Measurements from ENCODE around the gene LTBP1.
A peak's percentile ranks its signal among the peaks of the same experiment; 100 is the strongest.

LTBP1 gene

DNA sequence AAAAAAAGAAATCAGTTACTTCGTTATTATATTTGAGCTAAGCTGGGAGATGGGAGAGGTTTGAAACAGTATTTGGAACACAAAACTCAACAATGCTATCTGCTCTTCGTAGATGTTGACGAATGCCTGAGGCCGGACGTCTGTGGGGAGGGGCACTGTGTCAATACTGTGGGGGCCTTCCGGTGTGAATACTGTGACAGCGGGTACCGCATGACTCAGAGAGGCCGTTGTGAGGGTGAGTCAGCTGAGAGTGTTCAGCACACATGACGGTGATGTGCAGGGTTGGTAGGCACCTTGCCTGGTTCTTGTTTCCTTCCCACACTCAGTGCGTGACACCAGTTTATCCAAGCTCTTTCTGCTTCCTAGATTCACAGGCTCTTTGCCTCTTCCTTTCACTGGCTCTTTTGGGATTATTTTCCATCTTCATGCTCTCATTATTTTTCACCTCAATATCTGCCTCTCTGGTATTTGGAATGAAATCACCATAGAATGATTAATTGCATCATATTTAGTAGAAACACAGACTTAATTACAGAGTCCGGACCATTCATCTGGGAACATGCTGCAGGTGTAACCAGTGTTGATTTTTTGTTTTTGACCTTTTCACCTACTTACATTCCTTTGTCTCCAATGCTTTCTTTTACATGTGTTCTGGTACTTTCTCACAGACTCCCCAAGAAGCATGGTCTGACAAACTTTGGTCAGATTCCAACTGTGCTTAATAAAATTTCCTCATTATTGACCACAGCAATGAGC, 329.1 kb downstream of the LTBP1 start:
- DNase-seq, result no peak

DNA sequence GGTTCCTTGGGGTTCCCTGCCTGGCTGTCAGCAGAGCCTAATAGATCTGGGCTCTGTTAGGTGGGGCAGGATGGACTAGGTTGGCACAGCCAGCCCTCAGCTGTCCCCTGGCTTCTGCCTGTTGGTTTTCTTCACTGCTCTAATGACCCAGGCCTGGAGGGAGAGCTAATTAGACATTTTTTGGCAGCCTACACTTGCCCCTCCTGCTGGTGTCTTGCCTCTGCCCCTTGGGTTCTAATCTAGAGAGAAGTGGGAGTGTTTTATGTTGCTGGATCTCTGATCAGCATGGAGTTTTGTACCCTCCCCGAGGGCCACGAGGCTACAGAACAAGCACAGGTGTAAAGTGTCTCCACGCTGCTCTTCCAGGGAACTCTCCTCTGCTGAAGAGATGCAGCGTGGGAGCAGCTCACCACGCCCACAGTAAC, 330.3 kb downstream of the LTBP1 start:
- DNase-seq, result peak in 1 of 2 experiments; percentile 13

DNA sequence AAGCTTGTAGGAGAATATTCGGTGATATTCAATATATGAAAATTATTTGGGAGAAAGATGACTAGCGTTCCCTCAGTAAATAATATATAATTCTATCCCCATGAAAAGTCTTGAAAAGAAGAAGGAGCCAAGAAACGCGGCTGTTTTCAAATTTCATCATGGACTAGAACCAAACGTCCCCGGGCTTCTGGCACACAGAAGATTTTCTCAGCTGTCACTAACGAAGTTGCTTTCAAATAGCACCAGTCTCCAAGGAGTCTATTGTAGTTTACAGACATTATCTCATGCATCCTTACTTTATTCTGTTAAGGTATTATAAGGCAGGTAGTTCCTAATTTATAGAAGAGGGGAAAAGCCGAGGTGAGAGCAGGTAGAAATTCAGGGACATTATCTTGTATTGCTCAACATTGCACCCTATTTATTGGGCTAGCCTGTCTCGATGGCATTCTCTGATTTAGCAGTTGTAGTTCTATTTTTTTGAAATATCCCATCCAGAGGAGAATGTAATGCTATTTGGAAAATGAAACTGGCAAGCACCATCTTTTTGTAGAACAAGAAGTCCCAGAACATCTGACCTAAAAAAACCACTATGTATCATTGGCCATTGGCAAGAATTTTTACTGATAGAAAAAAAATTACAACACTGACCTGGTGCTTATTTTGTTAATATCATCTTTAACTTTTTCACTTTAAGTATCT, 331.6 kb downstream of the LTBP1 start:
- DNase-seq, result no peak

DNA sequence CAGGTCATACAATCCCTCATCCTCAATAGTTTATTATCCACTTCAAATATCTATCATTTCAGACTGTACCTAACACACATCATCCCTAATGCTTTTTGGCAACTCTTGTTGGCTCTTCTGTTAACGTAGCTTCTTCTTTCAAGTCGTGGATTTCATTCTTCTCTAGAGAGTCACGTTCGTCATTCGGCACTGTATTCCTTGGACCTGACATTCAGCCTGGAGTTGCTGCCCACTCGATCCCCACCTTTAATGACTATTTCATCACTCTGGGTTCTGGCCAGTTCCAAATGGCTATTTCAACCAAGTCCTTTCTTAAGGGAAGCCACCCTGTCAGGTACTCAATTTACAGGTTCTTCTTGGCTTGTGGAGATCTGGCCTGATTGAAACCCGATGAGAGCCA, 337.5 kb downstream of the LTBP1 start:
- DNase-seq, result no peak

DNA sequence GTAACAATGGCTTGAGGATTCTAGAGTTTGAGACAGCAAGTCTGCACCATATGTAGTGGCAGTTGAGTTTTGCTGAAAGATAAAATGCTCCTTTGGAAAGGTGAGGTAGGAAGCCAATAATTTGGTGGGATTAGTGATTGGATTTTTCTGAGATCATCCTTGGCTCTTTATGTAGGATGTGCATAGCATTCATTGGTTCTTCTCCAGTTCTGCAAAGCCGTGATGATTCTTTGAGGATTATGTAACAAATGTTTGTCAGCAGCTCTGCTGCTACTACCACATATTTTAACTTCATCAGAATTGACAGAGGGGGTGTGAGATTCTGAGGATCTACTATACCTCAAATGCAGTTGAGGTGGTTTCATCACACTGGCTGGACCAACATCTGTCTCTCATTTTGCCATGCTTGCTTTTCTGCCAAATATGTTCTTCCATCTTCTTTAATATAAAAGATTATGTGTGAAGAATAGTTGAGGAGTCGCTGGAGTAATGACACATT, 340.8 kb downstream of the LTBP1 start:
- DNase-seq, result no peak

DNA sequence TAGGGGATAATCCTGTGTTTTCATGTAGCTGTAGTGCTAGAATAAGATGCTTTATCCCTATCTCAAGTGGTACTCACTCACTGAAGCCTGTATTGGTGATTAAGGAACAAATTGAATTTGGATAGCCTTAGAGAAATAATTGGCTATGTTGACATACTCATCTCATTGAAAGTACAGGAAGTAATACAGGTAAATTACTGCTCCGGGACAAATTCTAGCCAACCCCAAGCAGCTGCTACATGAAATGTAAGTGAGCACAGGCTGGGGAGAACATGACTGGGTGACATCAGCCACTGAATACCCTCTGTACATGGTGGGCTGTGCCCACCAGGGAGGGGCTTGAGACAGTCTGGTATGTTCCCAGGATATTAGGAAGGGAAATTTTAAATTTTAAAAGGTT, 341.3 kb downstream of the LTBP1 start:
- DNase-seq, result no peak

DNA sequence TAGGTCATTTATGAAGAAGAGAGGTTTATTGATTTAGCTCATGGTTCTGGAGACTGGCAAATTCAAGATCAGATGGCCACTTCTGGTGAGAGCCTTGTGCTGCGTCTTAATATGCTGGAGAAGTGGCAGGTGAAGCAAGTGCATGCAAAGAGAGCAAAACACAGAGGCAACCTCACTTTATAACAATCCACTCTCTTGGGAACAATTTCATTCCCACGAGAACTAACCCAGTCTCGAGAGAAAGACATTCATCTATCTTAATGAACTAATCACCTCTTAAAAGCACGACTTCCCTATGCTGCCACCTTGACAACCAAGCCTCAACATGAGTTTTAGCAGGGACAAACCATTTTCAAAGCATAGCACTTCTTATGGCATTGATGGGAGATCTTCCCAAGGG, 343.2 kb downstream of the LTBP1 start:
- DNase-seq, result no peak

DNA sequence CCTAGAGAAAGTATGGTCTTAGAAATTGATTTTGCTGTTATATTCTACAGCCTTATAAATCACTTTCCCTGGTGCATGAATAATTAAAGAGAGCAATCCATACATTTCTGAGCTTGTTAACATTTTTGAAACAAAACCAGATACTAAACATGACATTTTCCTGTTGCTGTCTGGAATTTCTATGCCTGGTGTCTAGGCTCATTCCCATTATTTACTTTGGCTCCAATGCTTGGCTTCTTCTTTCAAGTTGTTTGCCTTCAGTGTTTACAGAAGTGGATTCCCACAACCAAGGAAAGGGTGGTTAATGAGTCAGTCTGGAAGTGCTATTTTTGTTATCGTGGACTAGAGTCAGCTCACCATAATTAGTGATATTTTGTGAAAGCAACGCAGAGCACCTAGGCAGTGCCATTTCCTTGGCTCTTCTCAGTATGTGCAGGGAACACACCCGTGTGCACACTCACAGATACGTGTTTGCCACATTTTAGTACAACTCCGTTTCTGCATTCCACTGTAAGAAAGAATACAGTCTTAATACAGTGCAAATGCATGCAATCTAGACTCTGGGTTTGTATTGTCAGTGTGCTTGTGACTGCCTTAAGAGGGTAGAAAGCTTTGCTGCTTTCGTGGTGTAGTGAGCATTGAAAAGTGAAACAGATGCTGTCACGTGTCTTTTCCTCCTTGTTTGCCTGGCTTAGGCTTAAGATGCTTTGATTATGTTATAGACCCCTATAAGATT, 344.7 kb downstream of the LTBP1 start:
- DNase-seq, result no peak

DNA sequence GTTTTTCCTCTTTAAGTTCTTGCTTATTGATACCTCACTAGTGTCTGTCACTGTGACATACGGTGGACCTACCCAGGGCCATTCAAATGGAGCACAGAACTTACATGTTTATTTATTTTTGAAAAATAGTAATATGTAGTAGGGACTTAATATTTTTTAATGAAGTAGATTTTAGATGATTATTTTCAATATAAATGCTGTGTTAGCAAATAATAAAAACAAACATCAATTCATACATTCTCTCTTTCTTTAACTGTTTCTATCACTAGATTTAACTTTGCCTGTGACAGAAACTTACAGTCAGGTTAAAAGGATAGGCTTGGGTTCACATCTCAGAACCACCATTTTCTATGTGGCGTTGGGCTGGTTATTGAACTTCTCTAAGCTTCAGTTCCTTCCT, 345.3 kb downstream of the LTBP1 start:
- no peak for DNase-seq

DNA sequence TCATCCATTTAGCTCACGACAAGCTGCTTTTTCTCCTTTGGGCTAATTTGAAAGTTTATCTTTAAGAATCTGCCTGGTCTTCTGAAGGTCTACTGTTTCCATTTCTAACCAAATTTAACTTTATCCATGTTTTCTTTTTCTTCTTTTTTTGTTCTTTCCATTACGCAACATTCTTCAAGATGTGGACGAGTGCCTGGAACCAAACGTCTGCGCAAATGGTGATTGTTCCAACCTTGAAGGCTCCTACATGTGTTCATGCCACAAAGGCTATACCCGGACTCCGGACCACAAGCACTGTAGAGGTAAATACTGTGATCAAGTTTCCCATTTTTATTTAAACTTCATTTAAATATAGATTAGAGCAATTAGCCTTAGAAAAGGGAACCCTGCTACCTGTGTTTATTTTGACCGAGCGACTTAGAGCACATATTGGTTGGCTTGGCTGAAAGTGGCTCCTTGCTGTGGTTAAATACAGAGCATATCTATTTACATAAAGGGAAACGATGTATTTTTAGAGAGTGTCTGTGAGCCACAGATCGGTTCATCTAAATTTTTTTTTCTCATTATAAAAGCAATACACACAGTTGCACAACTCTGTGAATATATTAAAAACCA, 346.3 kb downstream of the LTBP1 start:
- DNase-seq, result peak; percentile 39 to 44

DNA sequence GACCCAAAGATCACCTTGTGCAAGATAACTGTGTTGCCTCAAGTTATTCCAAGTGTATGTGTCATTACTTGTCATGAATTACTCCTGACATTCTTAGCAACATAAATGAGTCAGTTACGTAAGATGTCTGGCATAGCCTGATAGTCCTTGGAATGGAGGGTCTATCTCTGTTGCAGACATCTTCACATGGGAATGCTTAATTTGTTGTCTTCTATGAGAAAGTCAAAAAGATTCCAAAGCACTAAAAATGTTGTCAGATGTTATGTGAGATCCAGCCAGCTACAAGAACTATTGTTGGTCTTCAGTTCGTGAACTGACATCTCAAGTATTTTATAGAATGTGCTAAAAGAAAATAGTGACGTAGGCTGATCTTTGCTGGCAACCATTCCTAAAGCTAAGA, 351.5 kb downstream of the LTBP1 start:
- no peak for DNase-seq

DNA sequence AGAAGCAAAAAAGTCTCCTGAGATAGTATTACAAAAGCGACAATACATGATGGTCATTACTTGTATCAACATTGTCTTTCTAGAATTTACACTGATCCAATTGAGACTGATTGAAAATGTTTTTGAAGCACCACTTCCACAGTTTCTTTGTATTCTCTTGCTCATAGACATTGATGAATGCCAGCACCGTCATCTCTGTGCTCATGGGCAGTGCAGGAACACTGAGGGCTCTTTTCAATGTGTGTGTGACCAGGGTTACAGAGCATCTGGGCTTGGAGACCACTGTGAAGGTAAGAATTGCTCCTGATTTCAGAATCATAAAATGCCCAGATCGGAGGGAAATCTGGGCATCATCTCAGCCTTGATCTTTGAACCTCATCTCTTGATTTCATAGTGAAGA, 354.6 kb downstream of the LTBP1 start:
- no peak for DNase-seq

DNA sequence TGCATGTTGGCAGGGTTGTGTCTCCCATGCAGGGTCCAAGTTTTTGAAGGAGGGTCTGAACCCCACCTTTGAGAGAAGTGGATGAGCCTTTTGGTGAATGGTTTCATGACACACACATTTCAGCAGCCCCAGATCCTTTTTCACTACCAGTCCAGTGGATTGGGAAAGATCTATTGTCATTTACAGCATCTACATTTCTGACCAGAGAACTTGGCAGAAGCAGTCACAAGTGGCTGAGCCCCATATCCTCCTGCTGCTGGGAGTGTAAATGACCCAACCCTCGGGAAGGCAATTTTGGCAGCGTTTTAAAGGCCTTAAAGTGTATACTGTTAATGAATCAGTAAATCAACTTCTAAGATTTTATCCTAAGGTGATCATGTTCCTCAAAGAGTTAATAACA, 355.6 kb downstream of the LTBP1 start:
- no peak for DNase-seq

DNA sequence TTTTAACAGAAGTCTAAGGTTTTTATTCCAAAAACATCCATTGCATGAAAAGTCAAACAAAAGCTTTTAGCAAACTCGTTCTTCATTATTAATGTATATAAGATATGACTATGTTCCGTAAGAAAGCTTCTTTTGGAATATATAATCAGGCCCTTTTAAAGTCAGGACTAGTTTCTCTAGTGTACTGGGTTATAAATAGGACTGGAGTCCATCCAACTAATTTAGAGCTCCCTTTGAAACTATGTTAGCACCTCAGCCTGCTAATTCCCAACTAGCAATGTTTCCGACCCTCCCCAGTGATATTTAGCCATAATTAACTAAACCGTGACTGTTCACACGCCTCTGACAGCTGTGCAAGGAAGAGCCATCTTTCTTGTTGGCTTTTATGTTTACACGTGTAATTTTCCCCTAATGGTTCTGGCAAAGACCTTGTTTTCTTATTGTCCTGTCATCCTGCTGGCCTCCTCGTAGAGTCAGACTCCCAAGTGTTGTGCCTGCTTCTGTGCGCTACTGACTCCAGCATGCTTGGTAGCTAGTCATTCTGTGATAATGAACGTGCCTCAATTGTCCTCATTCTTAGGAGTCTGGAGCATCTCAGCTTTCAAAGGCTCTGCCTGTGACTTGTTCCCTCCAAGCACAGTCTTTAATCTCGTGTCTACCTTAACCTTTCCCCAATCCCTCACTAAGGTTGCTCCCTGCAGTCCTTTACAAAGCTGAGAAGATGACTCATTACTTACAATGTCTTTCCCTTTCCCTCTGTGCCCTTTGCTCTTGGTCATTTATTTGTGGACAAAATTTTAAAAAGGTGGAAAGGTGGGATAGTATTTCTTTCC, 357.5 kb downstream of the LTBP1 start:
- no peak for DNase-seq

DNA sequence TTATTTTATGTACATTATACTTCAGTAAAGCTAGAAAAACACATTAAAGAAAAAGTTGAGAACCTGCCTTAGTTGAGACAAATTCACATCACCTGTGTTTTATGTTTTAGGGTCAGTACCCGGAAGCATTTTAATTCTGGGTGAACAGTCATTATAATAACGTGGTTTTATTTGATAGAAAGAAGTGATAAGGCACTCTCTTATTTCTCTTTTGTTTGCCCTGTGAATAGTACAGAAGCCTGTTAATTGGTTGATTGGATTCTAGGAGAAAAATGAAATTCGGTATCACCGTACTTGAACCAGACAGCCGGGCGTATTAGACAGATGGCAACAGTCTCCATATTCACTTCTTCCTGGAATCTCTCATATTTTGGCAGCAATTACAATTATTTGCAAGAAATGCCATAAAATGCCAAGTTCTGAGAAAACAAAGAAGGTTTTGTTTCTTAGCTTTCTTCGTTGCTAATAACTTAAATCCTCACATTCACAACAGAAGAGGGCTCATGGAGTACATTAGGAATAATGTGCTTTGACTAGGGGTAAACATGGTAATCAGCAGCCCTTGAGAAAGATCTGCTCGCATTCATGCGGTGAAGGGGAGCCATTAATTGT, 361.0 kb downstream of the LTBP1 start:
- no peak for DNase-seq

DNA sequence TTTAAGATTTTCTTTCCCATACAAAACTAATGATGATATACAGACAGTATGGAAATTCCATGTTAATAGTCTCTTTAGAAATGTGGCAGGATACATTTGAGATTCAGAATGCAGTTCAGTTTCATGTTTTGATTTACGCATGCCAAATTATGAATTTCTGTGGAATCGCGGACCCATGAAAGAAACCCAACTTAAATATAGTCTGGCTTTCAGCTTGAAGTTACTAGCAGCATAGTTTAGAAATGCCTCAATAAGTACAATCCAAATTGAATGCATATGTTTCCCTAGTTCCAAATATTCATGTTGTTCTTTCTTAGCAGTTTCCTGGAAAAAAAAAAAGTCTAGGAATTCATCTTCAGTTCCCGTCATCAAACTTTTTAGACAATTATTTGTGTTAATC, 365.6 kb downstream of the LTBP1 start:
- no peak for DNase-seq

DNA sequence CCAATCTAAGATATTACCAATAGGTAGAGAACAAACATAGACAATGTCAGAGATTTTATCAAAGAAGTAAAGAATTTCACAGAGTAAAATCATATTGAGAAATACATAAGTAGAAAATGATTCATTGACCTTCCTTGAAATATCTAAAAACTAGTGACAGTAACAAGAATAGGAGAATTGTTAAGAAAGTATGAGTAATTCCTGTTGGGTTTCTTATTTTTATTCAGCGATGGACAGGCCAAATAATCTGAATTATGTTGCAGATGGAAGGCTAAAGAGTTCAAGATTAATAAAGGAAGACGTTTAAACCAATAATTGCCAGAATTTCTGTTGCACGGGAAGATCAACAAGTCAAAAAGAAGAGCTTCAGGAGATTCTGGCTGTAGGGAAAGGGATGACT, 366.3 kb downstream of the LTBP1 start:
- no peak for DNase-seq

DNA sequence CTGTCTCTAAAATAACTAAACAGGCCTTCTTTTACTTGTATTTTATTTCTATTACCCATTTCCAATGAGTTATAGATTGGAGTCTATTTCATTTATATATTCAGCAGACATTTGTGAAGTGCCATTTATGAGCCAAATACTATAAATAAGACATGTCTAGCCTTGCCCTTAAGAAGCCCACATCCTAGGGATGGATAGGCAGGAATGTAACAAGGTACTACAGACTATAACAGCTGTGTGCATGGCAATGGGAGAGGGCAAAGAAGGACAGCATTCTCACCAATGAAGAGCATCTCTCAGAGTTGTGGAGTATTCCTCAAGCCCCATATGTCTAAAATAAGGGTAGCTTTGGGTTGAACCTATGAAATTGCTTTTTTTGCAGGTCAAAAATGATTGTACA, 367.8 kb downstream of the LTBP1 start:
- DNase-seq, result no peak

DNA sequence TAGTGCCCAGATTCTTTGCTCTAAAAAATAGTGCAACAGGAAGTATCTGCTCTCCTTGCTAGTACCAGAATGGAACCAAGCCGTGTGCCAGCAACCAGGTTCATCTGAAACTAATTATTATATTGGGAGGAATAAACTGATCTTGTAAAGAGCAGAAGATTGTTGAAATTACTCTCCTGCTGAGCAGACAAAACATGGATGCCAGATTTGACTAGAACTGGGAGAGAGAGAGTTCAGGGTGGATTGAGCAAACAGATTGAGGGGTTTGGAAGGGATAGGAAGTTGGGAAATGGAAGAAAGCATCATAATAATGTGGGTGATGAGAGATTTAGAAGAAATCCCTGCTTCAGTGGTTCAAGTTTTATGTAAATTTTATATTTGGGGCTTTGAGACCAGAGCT, 369.6 kb downstream of the LTBP1 start:
- DNase-seq, result no peak

DNA sequence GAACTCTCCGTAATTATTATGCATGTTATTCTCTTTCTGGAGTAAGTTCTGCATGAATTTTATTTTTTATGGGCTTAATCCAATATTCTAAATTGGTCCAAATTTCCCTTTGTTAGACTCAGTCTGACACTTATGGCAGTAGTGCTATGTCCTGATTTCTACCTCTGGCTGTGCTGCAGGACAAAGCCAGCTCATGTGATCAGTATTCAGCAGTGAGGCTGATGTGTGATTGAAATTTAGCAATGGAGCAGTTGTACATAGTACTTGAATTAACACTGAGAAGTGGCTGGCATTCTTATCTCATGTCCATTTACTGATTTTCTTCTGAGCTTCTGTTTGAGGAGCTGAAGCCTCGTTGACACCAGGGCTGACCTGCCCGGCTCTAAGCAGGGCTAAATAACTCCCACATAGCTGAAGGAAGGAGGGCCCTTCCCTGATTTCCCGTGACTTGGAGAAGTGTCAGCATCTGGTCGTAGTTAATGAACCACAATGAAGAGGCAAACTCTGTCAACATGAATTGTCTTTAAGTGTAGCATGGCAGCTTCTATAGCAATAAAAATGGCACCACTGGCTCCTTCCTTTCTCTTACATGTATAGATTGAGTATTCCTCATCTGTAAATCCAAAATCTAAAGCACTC, 370.7 kb downstream of the LTBP1 start:
- no peak for DNase-seq

DNA sequence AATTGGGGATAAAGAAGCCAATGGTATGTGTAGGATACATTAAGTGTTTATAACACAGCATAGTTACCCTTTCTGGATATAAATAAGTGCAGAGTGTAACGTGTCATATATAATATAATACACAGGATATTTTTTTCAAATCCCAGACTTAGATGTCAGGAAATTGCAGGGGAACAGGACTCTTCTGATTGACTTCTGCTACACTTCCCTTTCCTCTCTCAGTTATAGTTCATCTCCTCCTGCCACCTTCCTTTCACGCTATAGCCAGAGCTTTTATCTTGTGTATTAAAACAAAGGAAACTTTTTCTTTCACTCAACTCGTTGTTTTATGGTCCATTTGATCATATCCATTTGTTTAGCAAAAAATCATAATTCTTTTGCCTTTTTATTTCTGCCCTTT, 371.7 kb downstream of the LTBP1 start:
- DNase-seq, result no peak
